Measurements from ENCODE around the gene F8.

GRCh38 chrX:155053656-155054055, 31.1 kb upstream of the F8 start:
- TF ChIP-seq EZH2phosphoT487 (IDR thresholded peaks at IDR 0.05; ENCODE audit: insufficient read depth, low read depth): no peak
- no peak for TF ChIP-seq EZH2 (IDR thresholded peaks at IDR 0.05; ENCODE audit: insufficient read depth, poor library complexity, severe bottlenecking)
